ENCODE measurements around the gene SIM1. TPM values are rescaled to one million over a fixed set of nuclear protein-coding genes. Genes with fewer than 3 reads are reported as not detected.
"Not testable (repeated sequence)": the region's sequence is repeated elsewhere in the genome, so short reads cannot be mapped to it uniquely, and the experiment has no call there.

Gene SIM1
- total RNA-seq, 8 experiments from 2014 or later = 1.5 to 8.3 (median 3.8) TPM

- 22 to 70% (median 64%) methylated on average over 3 of the region's 3 CpGs; no CpG with 5 or more reads in 4 of the 10 experiments for WGBS, 10 experiments
- Histone ChIP-seq H3K4me1 (replicated peaks in 1 of 2) (peaks cover 5% of the 10 kb centered on the region in 2 donors), H3K27ac (no peak overlapping the region), H3K4me3 (no peak overlapping the region)
- ATAC-seq (replicated peaks in 6 of 8) = no peak
- in situ Hi-C loops (cut with MboI; ENCODE audit: low pct_unique_long_range_greater_than_20kb in 2 of 9, low sequenced_read_pairs in 9 of 9, unreplicated experiment in 9 of 9) = no loop called here
These were observed 88.6 kb downstream of the SIM1 start for GRCh38 chr6:100376103-100376502.

- H3K4me3 ChIP-seq = no peak overlapping the region
- no peak overlapping the region for H3K27ac ChIP-seq
- H3K4me1 ChIP-seq (replicated peaks in 1 of 2) = peaks cover 5% of the 10 kb centered on the region in 2 donors
- WGBS, 10 experiments = 18 to 59% (median 42%) methylated on average over 2 to 7 of the region's 11 CpGs; no CpG with 5 or more reads in 2 of the 10 experiments
- in situ Hi-C loops (cut with MboI; ENCODE audit: low pct_unique_long_range_greater_than_20kb in 2 of 9, low sequenced_read_pairs in 9 of 9, unreplicated experiment in 9 of 9) = no loop called here
- ATAC-seq (replicated peaks in 6 of 8) = peak in 1 of 8 experiments; percentile 74
These were observed 92.2 kb downstream of the SIM1 start for GRCh38 chr6:100372326-100373091.

- H3K4me3 ChIP-seq = no peak overlapping the region
- ATAC-seq (replicated peaks in 6 of 8) = no peak
- in situ Hi-C loops (cut with MboI; ENCODE audit: low pct_unique_long_range_greater_than_20kb in 2 of 9, low sequenced_read_pairs in 9 of 9, unreplicated experiment in 9 of 9) = no loop called here
- WGBS, 10 experiments = 74 to 100% (median 96%) methylated on average over 1 to 4 of the region's 4 CpGs; no CpG with 5 or more reads in 1 of the 10 experiments
- H3K27ac ChIP-seq = no peak overlapping the region
- H3K4me1 ChIP-seq (replicated peaks in 1 of 2) = peaks cover 5% of the 10 kb centered on the region in 2 donors
These were observed 93.1 kb downstream of the SIM1 start for GRCh38 chr6:100371591-100371990.

GRCh38 chr6:100370265-100370664, 94.5 kb downstream of the SIM1 start:
- in situ Hi-C loops (cut with MboI; ENCODE audit: low pct_unique_long_range_greater_than_20kb in 2 of 9, low sequenced_read_pairs in 9 of 9, unreplicated experiment in 9 of 9) = no loop called here
- Histone ChIP-seq H3K4me3 (no peak overlapping the region), H3K4me1 (replicated peaks in 1 of 2) (peaks cover 0 to 5% of the 10 kb centered on the region in 2 donors), H3K27ac (no peak overlapping the region)
- no peak for ATAC-seq (replicated peaks in 6 of 8)
- WGBS, 10 experiments = 0 to 100% (median 71%) methylated on average over 1 of the region's 1 CpG; no CpG with 5 or more reads in 1 of the 10 experiments

GRCh38 chr6:100366419-100366818, 98.3 kb downstream of the SIM1 start:
- Histone ChIP-seq H3K27ac (no peak overlapping the region), H3K4me3 (no peak overlapping the region), H3K4me1 (replicated peaks in 1 of 2) (no peaks in the 10 kb centered on the region)
- in situ Hi-C loops (cut with MboI; ENCODE audit: low pct_unique_long_range_greater_than_20kb in 2 of 9, low sequenced_read_pairs in 9 of 9, unreplicated experiment in 9 of 9) = no loop called here
- ATAC-seq (replicated peaks in 6 of 8) = peak in 2 of 8 experiments; percentile 57 to 76
- WGBS, 10 experiments = 44 to 98% (median 92%) methylated on average over 3 to 5 of the region's 5 CpGs; no CpG with 5 or more reads in 3 of the 10 experiments

GRCh38 chr6:100363651-100364050, 101.1 kb downstream of the SIM1 start:
- Histone ChIP-seq H3K4me3 (no peak overlapping the region), H3K27ac (no peak overlapping the region), H3K4me1 (replicated peaks in 1 of 2) (no peaks in the 10 kb centered on the region)
- in situ Hi-C loops (cut with MboI; ENCODE audit: low pct_unique_long_range_greater_than_20kb in 2 of 9, low sequenced_read_pairs in 9 of 9, unreplicated experiment in 9 of 9) = no loop called here
- 29 to 81% (median 57%) methylated on average over 1 of the region's 1 CpG; no CpG with 5 or more reads in 5 of the 10 experiments for WGBS, 10 experiments
- no peak for ATAC-seq (replicated peaks in 6 of 8)

GRCh38 chr6:100354736-100355641, 109.7 kb downstream of the SIM1 start:
- 0 to 60% methylated on average over 2 of the region's 35 CpGs; no CpG with 5 or more reads in 8 of the 10 experiments for WGBS, 10 experiments
- peak overlapping the region in 2 of 5 donors; percentile 9 to 22 for H3K4me3 ChIP-seq
- in situ Hi-C loops (cut with MboI; ENCODE audit: low pct_unique_long_range_greater_than_20kb in 2 of 9, low sequenced_read_pairs in 9 of 9, unreplicated experiment in 9 of 9); H3K27ac ChIP-seq; ATAC-seq (replicated peaks in 6 of 8); H3K4me1 ChIP-seq (replicated peaks in 1 of 2): not testable (repeated sequence)

- H3K4me1 ChIP-seq (replicated peaks in 1 of 2) = peaks cover 14 to 24% of the 10 kb centered on the region in 2 donors
- in situ Hi-C loops (cut with MboI; ENCODE audit: low pct_unique_long_range_greater_than_20kb in 2 of 9, low sequenced_read_pairs in 9 of 9, unreplicated experiment in 9 of 9) = no loop called here
- peak in 2 of 8 experiments; percentile 61 to 66 for ATAC-seq (replicated peaks in 6 of 8)
- WGBS, 10 experiments = 68 to 100% (median 82%) methylated on average over 2 to 7 of the region's 8 CpGs
- no peak overlapping the region for H3K27ac ChIP-seq
- no peak overlapping the region for H3K4me3 ChIP-seq
These were observed 111.3 kb downstream of the SIM1 start for GRCh38 chr6:100353276-100354015.

- in situ Hi-C loops (cut with MboI; ENCODE audit: low pct_unique_long_range_greater_than_20kb in 2 of 9, low sequenced_read_pairs in 9 of 9, unreplicated experiment in 9 of 9) = no loop called here
- H3K27ac ChIP-seq = no peak overlapping the region
- no peak overlapping the region for H3K4me3 ChIP-seq
- ATAC-seq (replicated peaks in 6 of 8) = no peak
- peaks cover 17 to 35% of the 10 kb centered on the region in 2 donors for H3K4me1 ChIP-seq (replicated peaks in 1 of 2)
These were observed 114.6 kb downstream of the SIM1 start for GRCh38 chr6:100350139-100350538.

- Histone ChIP-seq H3K4me1 (replicated peaks in 1 of 2) (peaks cover 25 to 35% of the 10 kb centered on the region in 2 donors), H3K27ac (no peak overlapping the region), H3K4me3 (no peak overlapping the region)
- in situ Hi-C loops (cut with MboI; ENCODE audit: low pct_unique_long_range_greater_than_20kb in 2 of 9, low sequenced_read_pairs in 9 of 9, unreplicated experiment in 9 of 9) = no loop called here
- WGBS, 10 experiments = 20 to 92% (median 65%) methylated on average over 1 to 3 of the region's 3 CpGs; no CpG with 5 or more reads in 3 of the 10 experiments
- peak in 1 of 8 experiments; percentile 33 for ATAC-seq (replicated peaks in 6 of 8)
These were observed 115.4 kb downstream of the SIM1 start for GRCh38 chr6:100349366-100349765.

GRCh38 chr6:100347901-100348550, 116.7 kb downstream of the SIM1 start:
- in situ Hi-C loops (cut with MboI; ENCODE audit: low pct_unique_long_range_greater_than_20kb in 2 of 9, low sequenced_read_pairs in 9 of 9, unreplicated experiment in 9 of 9) = no loop called here
- WGBS, 10 experiments = 10 to 100% (median 71%) methylated on average over 1 to 4 of the region's 4 CpGs; no CpG with 5 or more reads in 1 of the 10 experiments
- Histone ChIP-seq H3K4me1 (replicated peaks in 1 of 2) (peaks cover 28 to 31% of the 10 kb centered on the region in 2 donors), H3K27ac (no peak overlapping the region), H3K4me3 (no peak overlapping the region)
- ATAC-seq (replicated peaks in 6 of 8) = peak in 1 of 8 experiments; percentile 21

- H3K27ac ChIP-seq = no peak overlapping the region
- H3K4me3 ChIP-seq = no peak overlapping the region
- peaks cover 31 to 34% of the 10 kb centered on the region in 2 donors for H3K4me1 ChIP-seq (replicated peaks in 1 of 2)
- WGBS, 10 experiments = 18 to 100% (median 83%) methylated on average over 1 to 2 of the region's 2 CpGs; no CpG with 5 or more reads in 1 of the 10 experiments
- ATAC-seq (replicated peaks in 6 of 8) = no peak
- in situ Hi-C loops (cut with MboI; ENCODE audit: low pct_unique_long_range_greater_than_20kb in 2 of 9, low sequenced_read_pairs in 9 of 9, unreplicated experiment in 9 of 9) = no loop called here
These were observed 117.9 kb downstream of the SIM1 start for GRCh38 chr6:100346828-100347227.

Measured in motor neuron (in vitro differentiated cells).